Astrocyte of the hippocampus (primary cell): ENCODE measurements around the gene DCD.

ENCODE experiments used
- DNase-seq: peaks from one replicate; pipeline ENCODE4 v3.0.0; 2011; ENCODE audit warnings: low read depth, low spot score

DCD gene

DNA sequence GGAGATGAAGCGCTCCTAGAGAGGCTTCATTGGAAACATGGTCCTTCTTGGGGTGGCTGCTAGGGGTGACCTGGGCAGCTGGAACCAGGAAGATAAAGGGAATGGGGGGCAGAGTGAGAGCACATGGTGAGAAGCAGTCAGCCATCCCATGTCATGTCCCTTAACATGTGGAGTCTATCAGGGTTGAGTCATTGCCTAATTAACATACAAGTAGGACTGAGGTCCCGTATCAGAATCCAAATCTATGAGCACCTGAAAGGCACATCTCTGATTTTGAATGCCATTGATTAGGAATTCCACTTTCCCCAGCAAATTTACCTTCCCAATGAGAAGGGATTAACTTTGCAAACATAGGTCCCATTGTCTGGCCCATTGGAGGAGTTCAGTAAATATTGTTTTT is 39.4 kb downstream of the DCD start:
- DNase-seq, result no peak

DNA sequence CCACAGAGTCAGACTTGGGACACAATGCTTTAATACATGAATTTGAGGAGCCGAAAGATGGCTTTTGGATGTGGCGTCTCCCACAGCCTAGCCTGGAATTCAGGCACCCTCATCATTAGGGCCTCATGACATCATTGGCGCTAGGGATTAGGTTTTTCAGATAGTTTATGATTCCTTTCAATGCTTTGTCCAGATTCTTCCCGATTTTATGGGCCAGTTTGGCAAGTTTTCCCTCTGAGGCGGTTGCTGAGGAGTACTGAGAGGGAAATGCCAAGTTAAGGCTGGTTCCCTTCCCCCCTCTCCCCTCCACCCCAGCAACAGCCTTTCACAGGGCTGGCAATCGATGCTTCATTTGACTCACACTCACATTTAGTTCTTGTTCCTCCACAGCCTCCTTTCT is 40.0 kb downstream of the DCD start:
- DNase-seq, result no peak

- DNase-seq, result no peak
Measured at GRCh38 chr12:54606556-54606955, 41.6 kb downstream of the DCD start.

DNA sequence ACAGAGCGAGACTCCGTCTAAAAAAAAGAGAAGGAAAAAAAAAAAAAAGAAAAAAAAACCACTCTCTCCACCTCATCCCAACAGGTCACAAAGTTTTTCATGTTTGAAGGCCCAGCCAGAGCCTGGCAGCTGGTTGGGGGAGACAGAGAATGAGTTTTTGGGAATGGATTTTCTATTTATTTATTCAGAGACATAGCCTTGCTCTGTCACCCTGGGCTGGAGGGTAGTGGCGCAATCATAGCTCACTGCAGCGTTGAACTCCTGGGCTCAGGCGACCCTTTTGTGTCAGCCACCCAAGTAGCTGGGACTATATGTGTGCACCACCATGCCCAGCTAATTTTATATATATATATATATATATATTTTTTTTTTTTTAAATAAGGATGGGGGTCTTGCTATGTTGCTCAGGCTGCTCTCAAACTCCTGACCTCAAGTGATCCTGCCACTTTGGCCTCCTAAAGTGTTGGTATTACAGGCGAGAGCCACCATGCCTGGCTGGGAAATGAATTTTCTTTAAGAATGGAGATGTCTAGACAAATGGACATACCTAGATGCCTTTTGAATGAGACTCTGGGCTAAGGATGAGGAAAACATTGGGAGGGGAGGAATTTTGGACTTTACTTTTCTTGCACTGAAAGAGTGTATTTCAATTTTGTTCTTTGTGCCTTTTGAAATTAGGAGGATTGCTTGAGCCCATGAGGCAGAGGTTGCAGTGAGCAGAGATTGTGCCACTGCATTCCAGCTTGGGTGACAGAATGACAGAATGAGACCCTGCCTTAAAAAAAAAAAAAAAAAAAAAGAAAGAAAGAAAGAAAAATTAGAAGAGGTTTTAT is 42.8 kb downstream of the DCD start:
- no peak for DNase-seq

DNA sequence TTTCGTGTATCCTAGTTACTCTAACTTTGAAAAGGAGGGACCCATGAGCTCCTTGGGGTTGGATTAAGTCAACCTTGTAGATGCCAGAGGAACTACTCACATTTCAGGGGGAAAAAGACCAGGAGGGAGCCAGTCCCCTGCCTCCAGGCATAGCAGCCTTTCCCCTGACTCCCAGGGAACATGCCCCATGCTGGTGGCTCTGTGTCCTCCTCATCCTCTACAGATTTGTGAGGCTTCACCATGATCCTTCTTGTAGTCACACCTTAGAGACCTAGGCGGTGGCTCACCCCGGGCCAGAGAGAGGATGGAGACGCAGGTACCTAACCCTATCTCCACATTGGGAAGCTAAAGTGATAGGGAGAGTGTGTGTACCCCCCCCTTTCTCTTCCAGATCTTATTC is 43.7 kb downstream of the DCD start:
- DNase-seq, result no peak

DNA sequence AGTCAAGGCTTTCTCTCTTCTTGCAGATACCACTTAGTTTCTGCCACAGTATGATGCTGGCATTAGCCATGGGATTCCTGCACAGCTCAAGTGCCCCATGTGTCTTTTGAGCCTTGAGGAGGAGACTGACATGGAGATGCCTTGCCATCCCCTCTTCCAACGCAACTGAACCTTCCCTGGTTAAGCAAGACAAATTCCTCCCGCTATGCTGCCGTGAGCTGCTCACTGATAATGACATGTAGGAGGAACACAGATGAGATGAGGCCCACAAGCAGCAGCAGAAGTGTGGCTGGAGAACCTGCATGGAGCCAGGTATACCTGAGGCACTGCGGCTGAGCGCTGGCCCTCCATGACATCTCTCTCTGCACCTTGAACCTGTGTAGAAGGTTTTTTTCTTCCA is 44.3 kb downstream of the DCD start:
- no peak for DNase-seq

DNA sequence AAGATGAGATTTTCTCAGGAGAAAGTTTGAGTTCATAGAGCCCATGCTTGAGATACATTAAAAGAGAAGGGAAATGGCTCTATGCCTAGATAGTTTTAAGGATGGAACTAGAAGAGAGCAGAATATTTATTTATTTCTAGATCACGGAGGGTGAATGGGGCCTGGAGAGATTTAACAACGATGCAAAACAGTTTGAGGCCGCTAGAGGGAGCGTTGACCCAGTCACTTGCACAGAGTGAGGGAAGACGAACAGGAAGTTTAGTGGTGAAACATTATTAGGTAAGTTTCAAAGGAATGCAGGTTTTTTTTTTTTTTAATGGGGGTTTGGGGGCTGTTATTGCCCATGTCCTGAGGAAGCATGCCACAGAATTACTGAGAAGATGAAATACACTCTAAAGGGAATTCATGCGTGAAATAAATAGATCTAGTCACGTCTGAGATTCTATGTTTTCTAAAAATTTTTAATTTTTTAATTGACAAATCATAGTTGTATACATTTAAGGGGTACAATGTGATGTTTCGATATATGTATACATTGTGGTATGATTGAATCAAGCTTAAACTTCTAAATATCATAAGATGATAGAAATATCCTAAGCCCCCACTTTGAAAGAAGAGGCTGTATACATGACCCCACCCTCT is 44.9 kb downstream of the DCD start:
- DNase-seq, result peak; percentile 74

DNA sequence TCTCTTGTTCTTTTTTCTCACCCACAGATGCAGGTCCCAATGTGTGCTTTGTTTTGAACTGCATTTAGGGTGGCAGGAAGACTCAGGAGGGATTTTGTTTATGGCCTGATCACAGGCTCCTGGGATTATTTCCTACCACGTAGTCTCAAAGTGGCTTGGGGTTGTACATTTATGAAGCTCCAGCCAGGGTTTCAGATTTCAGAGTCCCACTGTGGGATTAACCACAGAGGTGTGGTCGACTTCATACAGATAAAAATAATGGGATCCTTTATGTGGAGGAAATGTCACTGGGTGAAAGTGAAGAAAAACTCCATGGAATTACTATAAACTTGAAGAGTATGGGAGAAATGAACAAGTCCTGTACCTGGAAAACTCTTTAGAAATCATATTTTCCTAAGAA is 45.5 kb downstream of the DCD start:
- no peak for DNase-seq

DNA sequence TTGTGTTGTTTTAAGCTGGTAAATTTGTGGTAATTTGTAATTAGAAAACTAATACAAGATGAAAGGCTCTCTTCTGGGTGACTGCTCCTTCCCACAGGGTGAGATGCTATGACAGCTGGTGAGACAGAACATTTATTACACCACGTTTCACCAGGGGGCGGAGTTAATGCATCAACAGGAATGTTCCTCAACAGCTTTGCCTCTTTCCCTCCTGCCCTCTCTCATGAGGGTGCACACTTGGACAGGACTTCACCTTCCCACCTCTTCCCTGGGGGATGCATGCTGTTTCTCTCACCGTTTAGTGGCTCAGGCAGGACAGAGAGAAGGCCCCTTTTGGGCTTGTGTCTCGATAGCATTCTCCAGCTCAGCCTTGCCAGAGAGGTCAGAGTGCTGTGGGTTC is 46.3 kb downstream of the DCD start:
- DNase-seq, result no peak

- DNase-seq, result no peak
Measured at GRCh38 chr12:54598970-54599369, 49.2 kb downstream of the DCD start.

DNA sequence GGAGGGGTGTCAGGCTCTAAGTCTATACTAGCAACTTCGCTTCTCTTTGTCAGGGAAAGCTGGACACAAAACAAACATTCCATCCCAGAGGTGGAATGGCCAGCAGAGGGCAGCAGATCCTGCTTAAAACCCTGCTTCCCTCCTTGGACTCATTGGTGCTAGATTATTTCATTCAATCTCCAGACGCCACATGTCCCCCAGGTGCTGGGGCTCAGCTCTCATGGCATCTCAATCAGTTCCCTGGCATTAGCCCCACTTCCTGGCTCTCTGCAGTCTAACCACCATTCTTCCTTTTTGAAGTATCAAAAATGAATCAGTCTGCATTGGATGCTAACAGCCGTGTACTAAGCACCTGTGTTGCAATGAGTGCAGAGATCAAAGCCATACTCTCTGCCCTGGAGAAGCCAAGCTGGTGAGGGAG is 51.6 kb downstream of the DCD start:
- DNase-seq, result peak; percentile 78

GRCh38 chr12:54595471-54595870 is 52.7 kb downstream of the DCD start:
- no peak for DNase-seq
